GM21390 (cell line): Measurements from ENCODE around the gene ZNF292.
A peak's percentile ranks its signal among the peaks of the same experiment; 100 is the strongest.
"Not testable (repeated sequence)": the region's sequence is repeated elsewhere in the genome, so short reads cannot be mapped to it uniquely, and the experiment has no call there.

Source experiments
- ATAC-seq: cut with Tn5 transposase; IDR thresholded peaks from one replicate; pipeline ENCODE4 v1.9.1; 2021; ENCODE audit not compliant: unreplicated experiment

Gene ZNF292

GRCh38 chr6:87154993-87155841 lies at the start of gene ZNF292:
ZNF292 (plus strand) TSS chr6:87155565; CDS start chr6:87155592, 27 bp downstream.
- ATAC-seq, result peak; percentile 69

GRCh38 chr6:87105823-87106222 lies 49.5 kb upstream of the ZNF292 start:
- no peak for ATAC-seq

GRCh38 chr6:87110636-87111035 lies 44.7 kb upstream of the ZNF292 start:
- no peak for ATAC-seq

- ATAC-seq, result peak; percentile 90
These were observed 39.8 kb upstream of the ZNF292 start for GRCh38 chr6:87115402-87116135.

GRCh38 chr6:87116922-87117321 lies 38.4 kb upstream of the ZNF292 start:
- no peak for ATAC-seq

GRCh38 chr6:87118054-87118453 lies 37.3 kb upstream of the ZNF292 start:
- ATAC-seq, result no peak

GRCh38 chr6:87122477-87122876 lies 32.9 kb upstream of the ZNF292 start:
- no peak for ATAC-seq

GRCh38 chr6:87124074-87124473 lies 31.3 kb upstream of the ZNF292 start:
- no peak for ATAC-seq

GRCh38 chr6:87126501-87126900 lies 28.9 kb upstream of the ZNF292 start:
- no peak for ATAC-seq

GRCh38 chr6:87127737-87128136 lies 27.6 kb upstream of the ZNF292 start:
- no peak for ATAC-seq

- no peak for ATAC-seq
These were observed 18.4 kb upstream of the ZNF292 start for GRCh38 chr6:87136963-87137362.

- ATAC-seq, result no peak
These were observed 16.1 kb upstream of the ZNF292 start for GRCh38 chr6:87139236-87139635.

- not testable (repeated sequence) for ATAC-seq
These were observed 15.4 kb upstream of the ZNF292 start for GRCh38 chr6:87139927-87140326.

- ATAC-seq, result no peak
These were observed 9.0 kb upstream of the ZNF292 start for GRCh38 chr6:87146363-87146762.

- no peak for ATAC-seq
These were observed 5.0 kb upstream of the ZNF292 start for GRCh38 chr6:87150406-87150805.

- ATAC-seq, result no peak
These were observed 3.9 kb upstream of the ZNF292 start for GRCh38 chr6:87151471-87151780.

GRCh38 chr6:87151781-87152525 lies 3.4 kb upstream of the ZNF292 start:
- ATAC-seq, result peak; percentile 29

GRCh38 chr6:87152526-87152955 lies 2.8 kb upstream of the ZNF292 start:
- ATAC-seq, result no peak

GRCh38 chr6:87154641-87154992 lies 748 bp upstream of the ZNF292 start:
- no peak for ATAC-seq

GRCh38 chr6:87155842-87156815 lies 764 bp downstream of the ZNF292 start:
- ATAC-seq, result no peak

- not testable (repeated sequence) for ATAC-seq
These were observed 2.2 kb downstream of the ZNF292 start for GRCh38 chr6:87157596-87157995.
